ENCODE results near the gene BIRC2.

DNA sequence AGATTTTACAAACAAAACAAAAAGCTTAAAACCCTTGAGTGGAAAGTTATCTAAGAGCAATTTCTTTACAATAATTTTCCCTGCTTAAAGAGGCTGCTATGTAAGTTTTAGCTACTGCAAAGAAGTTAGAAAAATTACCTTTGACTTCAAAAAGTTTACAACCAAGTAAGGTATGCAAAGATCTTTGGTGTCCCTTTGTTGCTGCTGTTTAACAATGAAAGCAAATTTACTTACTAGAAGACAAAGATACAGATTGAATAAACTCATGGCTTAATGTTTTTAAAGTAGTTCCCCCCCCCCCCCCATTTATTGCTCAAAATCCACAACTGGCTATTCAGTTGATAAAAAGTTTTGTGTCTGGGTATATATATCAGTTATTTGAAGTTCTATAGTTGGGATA, 79.6 kb downstream of the BIRC2 start:
- TF ChIP-seq, protein P1, sequence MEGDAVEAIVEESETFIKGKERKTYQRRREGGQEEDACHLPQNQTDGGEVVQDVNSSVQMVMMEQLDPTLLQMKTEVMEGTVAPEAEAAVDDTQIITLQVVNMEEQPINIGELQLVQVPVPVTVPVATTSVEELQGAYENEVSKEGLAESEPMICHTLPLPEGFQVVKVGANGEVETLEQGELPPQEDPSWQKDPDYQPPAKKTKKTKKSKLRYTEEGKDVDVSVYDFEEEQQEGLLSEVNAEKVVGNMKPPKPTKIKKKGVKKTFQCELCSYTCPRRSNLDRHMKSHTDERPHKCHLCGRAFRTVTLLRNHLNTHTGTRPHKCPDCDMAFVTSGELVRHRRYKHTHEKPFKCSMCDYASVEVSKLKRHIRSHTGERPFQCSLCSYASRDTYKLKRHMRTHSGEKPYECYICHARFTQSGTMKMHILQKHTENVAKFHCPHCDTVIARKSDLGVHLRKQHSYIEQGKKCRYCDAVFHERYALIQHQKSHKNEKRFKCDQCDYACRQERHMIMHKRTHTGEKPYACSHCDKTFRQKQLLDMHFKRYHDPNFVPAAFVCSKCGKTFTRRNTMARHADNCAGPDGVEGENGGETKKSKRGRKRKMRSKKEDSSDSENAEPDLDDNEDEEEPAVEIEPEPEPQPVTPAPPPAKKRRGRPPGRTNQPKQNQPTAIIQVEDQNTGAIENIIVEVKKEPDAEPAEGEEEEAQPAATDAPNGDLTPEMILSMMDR (conservative IDR thresholded peaks at IDR 0.05; ENCODE audit: low read depth, low read length) = no peak
- no peak for TF ChIP-seq EZH2 (IDR thresholded peaks at IDR 0.05; ENCODE audit: borderline replicate concordance, low read depth, low read length, poor library complexity, severe bottlenecking)
